Measurements from ENCODE around the gene TCF7. TPM values are rescaled to one million over a fixed set of nuclear protein-coding genes. Genes with fewer than 3 reads are reported as not detected.

The TCF7 gene
- total RNA-seq, 1 donor from 2014 or later = 3.6 TPM

GRCh38 chr5:134095293-134095692, 19.2 kb upstream of the TCF7 start:
- Histone ChIP-seq H3K36me3 (ENCODE audit: control insufficient read depth, insufficient read depth, low read length) (no peaks in the 10 kb centered on the region), H3K27me3 (ENCODE audit: control insufficient read depth, insufficient read depth, low read length) (peaks cover 2% of the 10 kb centered on the region), H3K4me3 (ENCODE audit: low read depth, low read length) (no peak overlapping the region)
- TF ChIP-seq CTCF (IDR thresholded peaks at IDR 0.05; ENCODE audit: insufficient read depth, low read length, poor library complexity, severe bottlenecking) = no peak
- DNase-seq (ENCODE audit: low read depth) = no peak

GRCh38 chr5:134095887-134096589, 18.4 kb upstream of the TCF7 start:
- TF ChIP-seq CTCF (IDR thresholded peaks at IDR 0.05; ENCODE audit: insufficient read depth, low read length, poor library complexity, severe bottlenecking) = no peak
- peaks cover 2% of the 10 kb centered on the region for H3K27me3 ChIP-seq (ENCODE audit: control insufficient read depth, insufficient read depth, low read length)
- no peak for DNase-seq (ENCODE audit: low read depth)
- no peaks in the 10 kb centered on the region for H3K36me3 ChIP-seq (ENCODE audit: control insufficient read depth, insufficient read depth, low read length)
- no peak overlapping the region for H3K4me3 ChIP-seq (ENCODE audit: low read depth, low read length)

GRCh38 chr5:134097211-134097749, 17.2 kb upstream of the TCF7 start:
- no peak for DNase-seq (ENCODE audit: low read depth)
- TF ChIP-seq CTCF (IDR thresholded peaks at IDR 0.05; ENCODE audit: insufficient read depth, low read length, poor library complexity, severe bottlenecking) = no peak
- H3K4me3 ChIP-seq (ENCODE audit: low read depth, low read length) = no peak overlapping the region
- peaks cover 2% of the 10 kb centered on the region for H3K27me3 ChIP-seq (ENCODE audit: control insufficient read depth, insufficient read depth, low read length)
- no peaks in the 10 kb centered on the region for H3K36me3 ChIP-seq (ENCODE audit: control insufficient read depth, insufficient read depth, low read length)

GRCh38 chr5:134098690-134099089, 15.8 kb upstream of the TCF7 start:
- Histone ChIP-seq H3K27me3 (ENCODE audit: control insufficient read depth, insufficient read depth, low read length) (peaks cover 2% of the 10 kb centered on the region), H3K36me3 (ENCODE audit: control insufficient read depth, insufficient read depth, low read length) (no peaks in the 10 kb centered on the region), H3K4me3 (ENCODE audit: low read depth, low read length) (no peak overlapping the region)
- DNase-seq (ENCODE audit: low read depth) = no peak
- TF ChIP-seq CTCF (IDR thresholded peaks at IDR 0.05; ENCODE audit: insufficient read depth, low read length, poor library complexity, severe bottlenecking) = no peak

- DNase-seq (ENCODE audit: low read depth) = no peak
Measured at GRCh38 chr5:134099288-134099872, 15.1 kb upstream of the TCF7 start.

More at GRCh38 chr5:134099288-134099872, 15.1 kb upstream of the TCF7 start:
- H3K27me3 ChIP-seq (ENCODE audit: control insufficient read depth, insufficient read depth, low read length) = peaks cover 2% of the 10 kb centered on the region
- no peak overlapping the region for H3K4me3 ChIP-seq (ENCODE audit: low read depth, low read length)
- no peaks in the 10 kb centered on the region for H3K36me3 ChIP-seq (ENCODE audit: control insufficient read depth, insufficient read depth, low read length)
- TF ChIP-seq CTCF (IDR thresholded peaks at IDR 0.05; ENCODE audit: insufficient read depth, low read length, poor library complexity, severe bottlenecking) = no peak
